Calu3 (cell line): ENCODE measurements around the gene GCC2. TPM values are rescaled to one million over a fixed set of nuclear protein-coding genes. Genes with fewer than 3 reads are reported as not detected.

Experiments
- BruUV-seq: library from RNA; stranded (reverse); fragments of 400-500 nt; replicated peaks from 2 replicates; lab custom pipeline; 2021; lab: Mats Ljungman, UMichigan
- CTCF ChIA-PET: fragments of 300-600 bp; sonication (Branson Sonifier 250); formaldehyde crosslinking; loops from one replicate; lab custom pipeline; 2022; ENCODE audit warnings: antibody characterized with exemption; lab: Charles Lee
- DNase-seq: peaks from one replicate; pipeline ENCODE4 v3.0.0; 2022
- H3K27ac Mint-ChIP-seq: one replicate; pipeline ENCODE4 v1.8.0; 2022; ENCODE audit warnings: mixed read lengths; ENCODE audit not compliant: unreplicated experiment
- H3K27me3 Mint-ChIP-seq: one replicate; pipeline ENCODE4 v1.8.0; 2022; ENCODE audit warnings: mixed read lengths; ENCODE audit not compliant: unreplicated experiment
- H3K36me3 Mint-ChIP-seq: one replicate; pipeline ENCODE4 v1.8.0; 2022; ENCODE audit warnings: mild to moderate bottlenecking, moderate library complexity, mixed read lengths; ENCODE audit not compliant: insufficient read depth, unreplicated experiment
- H3K4me1 Mint-ChIP-seq: one replicate; pipeline ENCODE4 v1.8.0; 2022; ENCODE audit warnings: mild to moderate bottlenecking, low read depth, mixed read lengths; ENCODE audit not compliant: unreplicated experiment
- H3K4me3 Mint-ChIP-seq: one replicate; pipeline ENCODE4 v1.8.0; 2022; ENCODE audit warnings: mild to moderate bottlenecking, low read depth, moderate library complexity, mixed read lengths; ENCODE audit not compliant: unreplicated experiment
- H3K9me3 Mint-ChIP-seq: one replicate; pipeline ENCODE4 v1.8.0; 2022; ENCODE audit warnings: low read depth, mixed read lengths; ENCODE audit not compliant: unreplicated experiment
- intact Hi-C: fragments of 100-400 bp; cut with micrococcal nuclease; formaldehyde crosslinking; loops from one replicate; pipeline ENCODE4 v1.10.0; 2022; ENCODE audit not compliant: unreplicated experiment
- total RNA-seq: library from RNA; stranded (reverse); gene quantifications from 2 replicates; pipeline ENCODE4 v1.2.3, GENCODE V29; 2022
- TF ChIP-seq, protein P1 (sequence below): fragments of 200-600 bp; IDR thresholded peaks from one replicate; pipeline ENCODE4 v1.8.0; 2022; ENCODE audit warnings: antibody characterized with exemption; ENCODE audit not compliant: unreplicated experiment

Gene GCC2
- total RNA-seq, 1 experiment from 2014 or later: 54.9 TPM

- TF ChIP-seq, protein P1, sequence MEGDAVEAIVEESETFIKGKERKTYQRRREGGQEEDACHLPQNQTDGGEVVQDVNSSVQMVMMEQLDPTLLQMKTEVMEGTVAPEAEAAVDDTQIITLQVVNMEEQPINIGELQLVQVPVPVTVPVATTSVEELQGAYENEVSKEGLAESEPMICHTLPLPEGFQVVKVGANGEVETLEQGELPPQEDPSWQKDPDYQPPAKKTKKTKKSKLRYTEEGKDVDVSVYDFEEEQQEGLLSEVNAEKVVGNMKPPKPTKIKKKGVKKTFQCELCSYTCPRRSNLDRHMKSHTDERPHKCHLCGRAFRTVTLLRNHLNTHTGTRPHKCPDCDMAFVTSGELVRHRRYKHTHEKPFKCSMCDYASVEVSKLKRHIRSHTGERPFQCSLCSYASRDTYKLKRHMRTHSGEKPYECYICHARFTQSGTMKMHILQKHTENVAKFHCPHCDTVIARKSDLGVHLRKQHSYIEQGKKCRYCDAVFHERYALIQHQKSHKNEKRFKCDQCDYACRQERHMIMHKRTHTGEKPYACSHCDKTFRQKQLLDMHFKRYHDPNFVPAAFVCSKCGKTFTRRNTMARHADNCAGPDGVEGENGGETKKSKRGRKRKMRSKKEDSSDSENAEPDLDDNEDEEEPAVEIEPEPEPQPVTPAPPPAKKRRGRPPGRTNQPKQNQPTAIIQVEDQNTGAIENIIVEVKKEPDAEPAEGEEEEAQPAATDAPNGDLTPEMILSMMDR: no peak
- Mint-ChIP-seq H3K4me1 (peaks cover under 1% of the 10 kb centered on the region), H3K27ac (no peak overlapping the region), H3K4me3 (no peak overlapping the region), H3K9me3 (no peaks in the 10 kb centered on the region), H3K27me3 (no peaks in the 10 kb centered on the region), H3K36me3 (no peaks in the 10 kb centered on the region)
- no TSS peak for BruUV-seq
- no peak for DNase-seq
- CTCF ChIA-PET: no interaction called here
- intact Hi-C loops: no loop called here
Observed at GRCh38 chr2:108548208-108549003, 99.4 kb downstream of the GCC2 start.

DNA sequence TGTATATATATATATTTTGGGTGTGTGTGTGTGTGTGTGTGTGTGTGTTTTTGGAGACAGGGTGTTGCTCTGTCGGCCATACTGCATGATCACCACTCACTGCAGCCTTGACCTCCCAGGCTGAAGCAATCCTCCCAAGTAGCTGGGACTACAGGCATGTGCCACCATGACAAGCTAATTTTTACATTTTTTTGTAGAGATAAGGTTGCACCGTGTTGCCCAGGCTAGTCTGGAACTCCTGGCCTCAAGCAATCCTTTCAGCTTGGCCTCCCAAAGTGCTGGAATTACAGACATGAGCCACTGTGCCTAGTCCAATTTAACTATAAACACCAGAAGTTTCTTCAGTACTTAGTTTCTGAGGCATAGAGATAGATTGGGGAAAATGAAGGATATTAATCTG lies 103.6 kb downstream of the GCC2 start:
- H3K27me3 Mint-ChIP-seq: no peaks in the 10 kb centered on the region
- BruUV-seq: no TSS peak
- TF ChIP-seq, protein P1: no peak
- H3K27ac Mint-ChIP-seq: no peak overlapping the region
- no peak for DNase-seq
- H3K36me3 Mint-ChIP-seq: no peaks in the 10 kb centered on the region
- H3K4me1 Mint-ChIP-seq: peaks cover 12% of the 10 kb centered on the region
- H3K9me3 Mint-ChIP-seq: no peaks in the 10 kb centered on the region
- intact Hi-C loops: no loop called here
- H3K4me3 Mint-ChIP-seq: no peak overlapping the region
- CTCF ChIA-PET: no interaction called here

- H3K4me3 Mint-ChIP-seq: no peak overlapping the region
- peaks cover 12% of the 10 kb centered on the region for H3K4me1 Mint-ChIP-seq
- no peaks in the 10 kb centered on the region for H3K27me3 Mint-ChIP-seq
- intact Hi-C loops: no loop called here
- BruUV-seq: no TSS peak
- H3K27ac Mint-ChIP-seq: no peak overlapping the region
- no peak for DNase-seq
- CTCF ChIA-PET: no interaction called here
- TF ChIP-seq, protein P1: no peak
- no peaks in the 10 kb centered on the region for H3K36me3 Mint-ChIP-seq
- H3K9me3 Mint-ChIP-seq: no peaks in the 10 kb centered on the region
Observed at GRCh38 chr2:108553209-108553919, 104.4 kb downstream of the GCC2 start.

DNA sequence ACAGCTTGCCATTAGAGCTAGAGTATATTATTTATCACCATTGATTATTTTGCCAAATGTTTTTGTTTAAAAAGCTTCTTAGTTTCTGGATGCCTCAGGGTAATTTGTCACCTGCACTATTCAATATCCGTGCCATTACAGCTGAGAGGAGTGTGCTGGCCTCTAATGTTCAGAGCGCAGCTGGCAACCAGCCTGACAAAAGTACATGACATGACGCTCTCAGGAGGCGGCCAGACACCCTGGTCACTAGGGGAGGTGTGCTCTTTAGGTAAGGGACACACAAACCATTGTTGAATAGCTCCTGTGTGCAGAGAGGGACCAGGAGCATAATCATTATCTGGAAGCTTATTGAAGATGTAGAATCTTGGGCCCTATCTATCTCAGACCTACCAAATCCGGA lies 105.5 kb downstream of the GCC2 start:
- CTCF ChIA-PET: no interaction called here
- H3K27ac Mint-ChIP-seq: no peak overlapping the region

More for the DNA sequence above, 105.5 kb downstream of the GCC2 start:
- Mint-ChIP-seq H3K4me1 (peaks cover 12% of the 10 kb centered on the region), H3K4me3 (no peak overlapping the region), H3K27me3 (no peaks in the 10 kb centered on the region), H3K36me3 (no peaks in the 10 kb centered on the region), H3K9me3 (no peaks in the 10 kb centered on the region)
- intact Hi-C loops: no loop called here
- no peak for DNase-seq
- BruUV-seq: no TSS peak
- TF ChIP-seq, protein P1: no peak
